ENCODE data around the gene POLR2A. TPM values are rescaled to one million over a fixed set of nuclear protein-coding genes. Genes with fewer than 3 reads are reported as not detected.

Gene POLR2A
- total and polyA plus RNA-seq, 2 experiments from 2014 or later: 46.2 to 75.7 TPM

DNA sequence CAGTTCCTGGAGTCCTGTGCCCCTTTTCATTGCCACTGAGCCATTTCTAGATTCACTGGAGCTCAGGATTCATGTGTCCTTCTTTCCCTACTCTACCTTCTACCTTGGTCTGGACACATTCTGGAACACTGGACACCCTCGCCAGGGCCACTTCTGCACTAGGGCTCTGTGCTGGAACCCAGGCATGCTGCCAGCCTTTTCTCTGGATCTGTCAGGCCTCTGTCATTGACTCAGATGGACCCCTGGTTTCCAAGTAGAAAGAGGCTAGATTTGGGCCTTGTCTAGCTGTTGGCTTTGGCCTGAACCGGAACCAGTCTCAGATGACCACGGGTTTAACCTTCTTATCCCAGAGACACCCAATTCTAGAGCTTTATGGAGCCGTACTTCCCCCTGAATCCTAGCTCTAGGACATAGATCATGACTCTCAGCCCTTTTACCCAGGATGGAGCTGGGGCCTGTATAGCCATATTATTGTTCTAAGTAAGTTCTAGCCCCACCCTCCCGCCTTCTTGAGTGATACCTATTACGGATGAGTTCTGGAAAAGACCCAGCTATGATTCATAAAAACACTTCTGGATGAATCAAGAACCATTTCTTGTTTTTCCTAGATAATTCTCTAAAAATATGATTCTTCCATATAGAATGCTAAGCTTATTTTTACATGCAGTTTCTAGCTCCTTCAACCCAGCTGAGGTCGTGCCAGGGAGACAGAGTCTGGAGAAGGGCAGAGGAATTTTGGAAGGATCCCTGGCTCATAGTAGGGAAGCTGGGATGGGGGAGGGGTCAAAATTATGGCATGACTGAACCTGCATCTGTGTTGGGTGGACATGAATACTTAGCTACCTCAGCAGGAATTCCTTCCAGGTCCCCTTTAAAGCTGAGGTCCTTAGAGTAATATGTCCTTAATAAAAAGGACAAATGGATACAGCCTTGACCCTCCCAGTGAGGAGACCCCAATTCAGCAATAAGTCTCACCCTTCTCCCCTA, 40.4 kb upstream of the POLR2A start:
- in situ Hi-C loops (cut with MboI): no loop called here
- Histone ChIP-seq H3K79me2 (ENCODE audit: insufficient read depth) (no peaks in the 10 kb centered on the region), H3K9me2 (ENCODE audit: insufficient read depth) (no peaks in the 10 kb centered on the region), H4K20me1 (ENCODE audit: insufficient read depth) (no peaks in the 10 kb centered on the region), H3K4me1 (ENCODE audit: insufficient read depth) (peaks cover 16% of the 10 kb centered on the region), H3K27ac (no peak overlapping the region), H3K9ac (no peak overlapping the region), H2AFZ (no peak overlapping the region), H3K4me2 (ENCODE audit: unreplicated experiment) (no peak overlapping the region), H3K27me3 (replicated peaks; ENCODE audit: insufficient read depth) (peaks cover 36% of the 10 kb centered on the region), H3F3A (ENCODE audit: insufficient read depth) (peaks cover 11% of the 10 kb centered on the region), H3K4me3 (no peak overlapping the region), H3K9me3 (ENCODE audit: low read depth) (no peaks in the 10 kb centered on the region), H3K36me3 (ENCODE audit: low read depth) (no peaks in the 10 kb centered on the region)
- WGBS, 2 experiments (ENCODE audit: low coverage in 1 of 2, low lambda C conversion rate in 2 of 2, missing lambda C conversion rate in 2 of 2): 79 to 86% methylated on average over 7 of the region's 7 CpGs
- peak; percentile 67 for DNase-seq
- TF ChIP-seq EZH2 (IDR thresholded peaks at IDR 0.05; ENCODE audit: insufficient read depth, poor library complexity, severe bottlenecking) (no peak), EZH2phosphoT487 (IDR thresholded peaks at IDR 0.05; ENCODE audit: insufficient read depth, low read depth) (no peak)

DNA sequence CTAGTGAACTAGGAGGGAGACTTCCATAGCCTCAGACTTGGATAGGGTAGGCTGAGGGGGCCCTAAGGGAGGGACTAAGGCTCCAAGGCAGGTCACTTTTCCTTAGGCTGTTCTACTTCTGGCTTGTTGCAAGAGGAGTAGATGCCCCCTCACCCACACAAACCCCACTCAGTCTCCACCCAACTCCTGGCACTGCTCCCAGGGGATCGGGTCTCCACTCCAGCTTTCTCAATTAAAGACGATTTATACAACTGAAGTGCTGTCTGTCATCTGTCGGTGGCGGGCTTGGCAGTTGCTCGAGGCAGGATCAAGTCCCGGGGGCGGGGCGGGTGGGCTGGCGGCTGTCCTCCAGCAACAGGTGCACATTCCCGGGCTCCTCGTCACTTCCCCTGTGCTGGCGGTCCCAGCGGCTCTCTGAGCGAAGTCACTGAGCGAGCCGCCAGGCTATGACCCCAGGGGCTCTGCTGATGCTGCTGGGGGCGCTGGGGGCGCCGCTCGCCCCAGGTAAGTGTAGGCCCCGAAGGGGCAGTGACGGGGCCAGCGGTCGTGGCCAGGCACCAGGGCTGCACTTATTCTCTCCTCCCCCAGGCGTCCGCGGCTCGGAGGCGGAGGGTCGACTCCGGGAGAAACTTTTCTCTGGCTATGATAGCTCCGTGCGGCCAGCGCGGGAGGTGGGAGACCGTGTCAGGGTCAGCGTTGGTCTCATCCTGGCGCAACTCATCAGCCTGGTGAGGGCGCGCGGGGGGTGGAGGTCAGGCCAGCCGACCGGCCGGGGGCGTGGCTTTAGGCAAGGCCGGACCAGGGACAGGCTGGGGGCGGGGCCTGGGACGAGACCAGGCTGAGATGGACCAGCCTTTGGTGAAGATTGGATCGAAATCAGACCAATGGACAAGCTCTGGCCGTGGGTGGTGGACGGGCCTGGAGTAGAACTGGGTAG, 39.2 kb upstream of the POLR2A start, which contains the start of gene CHRNB1:
Gene CHRNB1, plus strand, starts transcription at position 380 of the 937 bp plus-strand sequence. Its CDS starts 67 bp downstream, at position 447.
- TF ChIP-seq EZH2 (IDR thresholded peaks at IDR 0.05; ENCODE audit: insufficient read depth, poor library complexity, severe bottlenecking) (no peak), EZH2phosphoT487 (IDR thresholded peaks at IDR 0.05; ENCODE audit: insufficient read depth, low read depth) (no peak)
- H2AFZ ChIP-seq: peak within 1 kb of the TSS; percentile 71
- peaks cover 11% of the 10 kb centered on the region for H3F3A ChIP-seq (ENCODE audit: insufficient read depth)
- peak within 1 kb of the TSS; percentile 56 for H3K4me3 ChIP-seq
- no peaks in the 10 kb centered on the region for H3K9me2 ChIP-seq (ENCODE audit: insufficient read depth)
- no peaks in the 10 kb centered on the region for H4K20me1 ChIP-seq (ENCODE audit: insufficient read depth)
- H3K9me3 ChIP-seq (ENCODE audit: low read depth): no peaks in the 10 kb centered on the region
- H3K4me2 ChIP-seq (ENCODE audit: unreplicated experiment): peak within 1 kb of the TSS; percentile 77
- peak; percentile 62 for DNase-seq
- H3K4me1 ChIP-seq (ENCODE audit: insufficient read depth): peaks cover 12% of the 10 kb centered on the region
- no peaks in the 10 kb centered on the region for H3K36me3 ChIP-seq (ENCODE audit: low read depth)
- no peaks in the 10 kb centered on the region for H3K79me2 ChIP-seq (ENCODE audit: insufficient read depth)
- peaks cover 24% of the 10 kb centered on the region for H3K27me3 ChIP-seq (replicated peaks; ENCODE audit: insufficient read depth)
- in situ Hi-C loops (cut with MboI): no loop called here
- no peak within 1 kb of the TSS for H3K9ac ChIP-seq
- no peak within 1 kb of the TSS for H3K27ac ChIP-seq
- 15 to 20% methylated on average over 40 to 47 of the region's 51 CpGs for WGBS, 2 experiments (ENCODE audit: low coverage in 1 of 2, low lambda C conversion rate in 2 of 2, missing lambda C conversion rate in 2 of 2)

DNA sequence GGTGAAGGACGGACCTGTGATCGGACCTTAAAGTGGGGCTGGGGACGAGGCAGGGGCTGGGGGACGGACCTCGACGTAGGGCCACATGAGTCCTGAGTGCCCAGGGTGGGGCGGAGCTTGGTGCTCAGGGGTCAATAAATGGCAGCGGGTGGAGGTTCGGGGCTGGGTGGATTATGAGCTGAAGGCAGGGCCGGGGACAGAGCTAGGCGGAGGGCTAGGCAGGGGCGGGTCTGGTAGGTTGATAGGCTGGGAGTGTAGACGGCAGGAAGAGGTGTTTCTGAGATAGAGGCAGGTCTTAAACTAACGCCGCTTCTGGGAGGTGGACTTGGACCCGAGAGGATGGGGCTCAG, 38.6 kb upstream of the POLR2A start:
- no peak overlapping the region for H3K9ac ChIP-seq

DNA sequence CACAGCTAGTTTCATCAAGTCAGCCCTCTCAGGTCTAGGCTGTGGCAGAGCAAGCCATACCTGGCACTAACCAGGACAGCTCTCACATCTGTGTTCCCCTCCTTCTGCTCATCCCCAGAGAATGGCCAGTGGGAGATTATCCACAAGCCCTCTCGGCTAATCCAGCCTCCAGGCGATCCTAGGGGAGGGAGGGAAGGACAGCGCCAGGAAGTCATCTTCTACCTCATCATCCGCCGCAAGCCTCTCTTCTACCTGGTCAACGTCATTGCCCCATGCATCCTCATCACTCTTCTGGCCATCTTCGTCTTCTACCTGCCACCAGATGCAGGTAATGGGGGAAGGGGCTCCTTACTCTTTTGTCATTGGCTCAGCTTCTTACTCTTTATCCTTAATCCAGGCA, 35.7 kb upstream of the POLR2A start:
- Histone ChIP-seq H3K9me2 (ENCODE audit: insufficient read depth) (no peaks in the 10 kb centered on the region), H2AFZ (no peak overlapping the region), H3F3A (ENCODE audit: insufficient read depth) (peaks cover 20% of the 10 kb centered on the region), H3K79me2 (ENCODE audit: insufficient read depth) (no peaks in the 10 kb centered on the region), H4K20me1 (ENCODE audit: insufficient read depth) (no peaks in the 10 kb centered on the region), H3K27me3 (replicated peaks; ENCODE audit: insufficient read depth) (peaks cover 17% of the 10 kb centered on the region), H3K27ac (no peak overlapping the region), H3K4me2 (ENCODE audit: unreplicated experiment) (no peak overlapping the region), H3K9ac (no peak overlapping the region), H3K4me1 (ENCODE audit: insufficient read depth) (0 out of 2 replicates have a peak, but pooled peaks cover 12% of the 10 kb centered on the region), H3K9me3 (ENCODE audit: low read depth) (no peaks in the 10 kb centered on the region), H3K36me3 (ENCODE audit: low read depth) (no peaks in the 10 kb centered on the region), H3K4me3 (no peak overlapping the region)
- in situ Hi-C loops (cut with MboI): no loop called here
- no peak for TF ChIP-seq EZH2 (IDR thresholded peaks at IDR 0.05; ENCODE audit: insufficient read depth, poor library complexity, severe bottlenecking)
- 84 to 88% methylated on average over 7 of the region's 7 CpGs for WGBS, 2 experiments (ENCODE audit: low coverage in 1 of 2, low lambda C conversion rate in 2 of 2, missing lambda C conversion rate in 2 of 2)
- DNase-seq: no peak

More for the DNA sequence above, 38.6 kb upstream of the POLR2A start:
- Histone ChIP-seq H3K9me2 (ENCODE audit: insufficient read depth) (no peaks in the 10 kb centered on the region), H3K27me3 (replicated peaks; ENCODE audit: insufficient read depth) (peaks cover 18% of the 10 kb centered on the region), H3K4me1 (ENCODE audit: insufficient read depth) (peaks cover 11% of the 10 kb centered on the region), H4K20me1 (ENCODE audit: insufficient read depth) (no peaks in the 10 kb centered on the region), H3K9me3 (ENCODE audit: low read depth) (no peaks in the 10 kb centered on the region), H2AFZ (peak overlapping the region; percentile 71), H3K4me3 (peak overlapping the region; percentile 56), H3F3A (ENCODE audit: insufficient read depth) (peaks cover 16% of the 10 kb centered on the region), H3K27ac (no peak overlapping the region), H3K36me3 (ENCODE audit: low read depth) (no peaks in the 10 kb centered on the region), H3K79me2 (ENCODE audit: insufficient read depth) (no peaks in the 10 kb centered on the region), H3K4me2 (ENCODE audit: unreplicated experiment) (peak overlapping the region; percentile 77)
- WGBS, 2 experiments (ENCODE audit: low coverage in 1 of 2, low lambda C conversion rate in 2 of 2, missing lambda C conversion rate in 2 of 2): 9 to 16% methylated on average over 7 to 16 of the region's 16 CpGs
- in situ Hi-C loops (cut with MboI): no loop called here
- TF ChIP-seq EZH2 (IDR thresholded peaks at IDR 0.05; ENCODE audit: insufficient read depth, poor library complexity, severe bottlenecking) (no peak), EZH2phosphoT487 (IDR thresholded peaks at IDR 0.05; ENCODE audit: insufficient read depth, low read depth) (no peak)
- no peak for DNase-seq
